Muscle layer of colon (tissue), 2 donors: ENCODE data around the gene ATXN7.

Experiments used
- H3K27ac ChIP-seq: one replicate; pipeline ENCODE4 v1.7.0; 2013; ENCODE audit warnings: low read depth, mild to moderate bottlenecking, low read length, moderate library complexity
- H3K27me3 ChIP-seq, 2 donors: one replicate each; pipeline ENCODE4 v1.7.0; 2013; ENCODE audit warnings: low read length in 2 of 2, mild to moderate bottlenecking in 2 of 2; ENCODE audit not compliant: insufficient read depth in 2 of 2, control insufficient read depth in 1 of 2
- H3K36me3 ChIP-seq: one replicate; pipeline ENCODE4 v1.7.0; 2013; ENCODE audit warnings: mild to moderate bottlenecking, low read length; ENCODE audit not compliant: insufficient read depth
- H3K4me1 ChIP-seq: one replicate; pipeline ENCODE4 v1.7.0; 2013; ENCODE audit warnings: mild to moderate bottlenecking, low read length; ENCODE audit not compliant: insufficient read depth
- H3K4me3 ChIP-seq, 2 donors: one replicate each; pipeline ENCODE4 v1.7.0; 2013; ENCODE audit warnings: low read length in 2 of 2, low read depth in 1 of 2, mild to moderate bottlenecking in 1 of 2, moderate library complexity in 1 of 2
- H3K9ac ChIP-seq: one replicate; pipeline ENCODE4 v1.7.0; 2013; ENCODE audit warnings: low read length
- H3K9me3 ChIP-seq: one replicate; pipeline ENCODE4 v1.7.0; 2013; ENCODE audit warnings: mild to moderate bottlenecking, low read length
- donor health status: abdominal sarcoma.
- donor health status: Adenocarcinoma of cecum.

ATXN7 gene

DNA sequence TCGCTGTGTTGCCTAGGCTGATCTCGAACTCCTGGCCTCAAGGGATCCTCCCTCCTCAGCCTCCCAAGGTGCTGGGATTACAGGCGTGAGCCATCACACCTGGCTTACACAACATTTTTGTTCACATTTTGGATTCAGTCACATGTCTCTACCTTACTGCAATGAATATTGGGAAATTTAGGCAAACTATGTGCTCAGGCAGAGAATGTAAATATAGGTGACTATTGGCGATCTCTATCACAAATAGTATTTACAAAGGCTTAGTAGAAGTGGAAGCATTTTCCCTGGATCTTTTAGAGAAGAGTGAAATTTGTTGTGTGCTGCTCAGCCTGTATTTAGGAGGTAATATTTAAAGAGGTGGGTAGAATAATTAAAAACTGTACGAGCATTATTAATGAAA is 27.9 kb downstream of the ATXN7 start:
- Histone ChIP-seq H3K27ac (no peak overlapping the region), H3K4me3 (no peak overlapping the region), H3K9me3 (no peaks in the 10 kb centered on the region), H3K4me1 (peaks cover 17% of the 10 kb centered on the region), H3K27me3 (no peaks in the 10 kb centered on the region), H3K9ac (no peak overlapping the region), H3K36me3 (no peaks in the 10 kb centered on the region)

- no peak overlapping the region for H3K4me3 ChIP-seq
- no peaks in the 10 kb centered on the region for H3K27me3 ChIP-seq
- H3K27ac ChIP-seq = no peak overlapping the region
- no peaks in the 10 kb centered on the region for H3K36me3 ChIP-seq
- H3K4me1 ChIP-seq = peaks cover 10% of the 10 kb centered on the region
- H3K9me3 ChIP-seq = no peaks in the 10 kb centered on the region
- H3K9ac ChIP-seq = no peak overlapping the region
Observed at GRCh38 chr3:63892773-63893352, 29.2 kb downstream of the ATXN7 start.

GRCh38 chr3:63895422-63896189 is 31.9 kb downstream of the ATXN7 start:
- no peaks in the 10 kb centered on the region for H3K27me3 ChIP-seq
- H3K4me1 ChIP-seq = peaks cover 10% of the 10 kb centered on the region
- peaks cover 8% of the 10 kb centered on the region for H3K36me3 ChIP-seq
- H3K4me3 ChIP-seq = no peak overlapping the region
- H3K9me3 ChIP-seq = no peaks in the 10 kb centered on the region
- H3K27ac ChIP-seq = no peak overlapping the region
- no peak overlapping the region for H3K9ac ChIP-seq

- Histone ChIP-seq H3K9me3 (no peaks in the 10 kb centered on the region), H3K4me1 (peaks cover 10% of the 10 kb centered on the region), H3K4me3 (no peak overlapping the region)
Observed at GRCh38 chr3:63896332-63897030, 32.8 kb downstream of the ATXN7 start.

DNA sequence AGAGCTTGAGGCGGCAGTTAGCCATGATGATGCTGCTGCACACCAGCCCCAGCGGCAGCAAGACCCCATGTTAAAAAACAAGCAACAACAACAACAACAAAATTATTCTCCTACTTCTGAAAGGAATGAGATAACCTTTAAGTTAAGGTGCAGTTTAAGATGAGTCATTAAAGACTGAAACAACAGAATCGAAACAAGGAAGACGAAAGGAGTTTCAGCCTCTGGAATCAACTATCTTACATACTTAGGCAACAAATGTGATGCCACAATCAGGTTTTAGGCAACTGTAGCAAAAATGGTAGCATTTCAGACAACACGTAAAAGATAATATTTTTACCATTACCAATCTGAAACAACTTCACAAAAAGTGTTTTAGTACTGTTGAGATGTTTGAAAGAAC is 36.3 kb downstream of the ATXN7 start:
- Histone ChIP-seq H3K9me3 (no peaks in the 10 kb centered on the region), H3K27ac (no peak overlapping the region), H3K36me3 (peaks cover 10% of the 10 kb centered on the region), H3K4me1 (peaks cover 10% of the 10 kb centered on the region), H3K4me3 (no peak overlapping the region), H3K9ac (no peak overlapping the region), H3K27me3 (no peaks in the 10 kb centered on the region)

More at GRCh38 chr3:63896332-63897030, 32.8 kb downstream of the ATXN7 start:
- Histone ChIP-seq H3K9ac (no peak overlapping the region), H3K27me3 (no peaks in the 10 kb centered on the region), H3K36me3 (peaks cover 10% of the 10 kb centered on the region), H3K27ac (no peak overlapping the region)

GRCh38 chr3:63900459-63900858 is 36.8 kb downstream of the ATXN7 start:
- peaks cover 10% of the 10 kb centered on the region for H3K36me3 ChIP-seq
- H3K4me3 ChIP-seq = no peak overlapping the region
- H3K9ac ChIP-seq = no peak overlapping the region
- H3K27me3 ChIP-seq = no peaks in the 10 kb centered on the region
- H3K27ac ChIP-seq = no peak overlapping the region
- peaks cover 10% of the 10 kb centered on the region for H3K4me1 ChIP-seq
- no peaks in the 10 kb centered on the region for H3K9me3 ChIP-seq

DNA sequence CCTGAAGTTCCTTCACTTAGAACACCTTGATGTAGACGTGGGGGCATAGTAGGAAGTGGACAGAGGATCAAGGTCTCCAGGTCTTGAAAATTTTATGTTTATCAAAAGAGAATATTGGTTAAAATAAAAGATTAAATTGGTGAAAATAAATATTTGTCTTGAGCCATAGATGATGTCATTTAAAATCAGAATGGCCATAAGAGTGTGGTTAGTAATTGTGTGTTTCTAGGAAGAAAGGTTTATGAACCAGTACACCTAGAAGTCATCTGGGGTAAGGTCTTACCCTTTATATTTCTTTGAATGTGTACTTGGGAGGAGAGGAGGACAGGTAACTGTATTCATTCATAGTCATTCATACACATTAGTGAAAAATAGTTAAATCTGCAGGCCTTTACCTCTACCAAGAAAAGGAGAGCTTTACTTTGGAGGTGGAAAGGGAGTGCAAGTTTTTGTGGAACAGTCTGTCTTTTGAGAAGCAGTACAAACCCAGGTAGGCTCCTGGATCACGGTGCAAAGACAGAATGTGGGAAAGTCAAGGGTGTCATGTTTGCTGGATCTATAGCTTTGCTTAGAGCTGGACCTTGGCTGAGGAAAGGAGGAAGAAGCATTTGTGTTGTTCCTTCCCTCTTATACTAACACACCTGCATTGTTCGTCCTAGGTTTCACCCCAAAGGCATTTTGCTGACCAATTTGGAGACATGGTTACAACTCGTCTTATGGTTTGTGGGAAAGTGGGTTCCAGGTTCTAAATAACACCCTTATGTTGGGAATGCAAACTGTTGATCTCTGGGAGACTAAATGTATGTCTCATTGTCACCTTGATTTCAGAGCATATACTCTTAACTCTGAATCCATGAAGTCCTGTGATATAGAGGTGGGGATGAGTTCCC is 42.3 kb downstream of the ATXN7 start:
- peaks cover 2% of the 10 kb centered on the region for H3K4me1 ChIP-seq

GRCh38 chr3:63908081-63908736 is 44.5 kb downstream of the ATXN7 start:
- H3K4me3 ChIP-seq = no peak overlapping the region
- H3K9me3 ChIP-seq = no peaks in the 10 kb centered on the region
- H3K9ac ChIP-seq = no peak overlapping the region
- no peaks in the 10 kb centered on the region for H3K27me3 ChIP-seq
- H3K27ac ChIP-seq = no peak overlapping the region
- no peaks in the 10 kb centered on the region for H3K36me3 ChIP-seq
- H3K4me1 ChIP-seq = peaks cover 7% of the 10 kb centered on the region

More for the DNA sequence above, 42.3 kb downstream of the ATXN7 start:
- H3K4me3 ChIP-seq = no peak overlapping the region
- no peak overlapping the region for H3K9ac ChIP-seq
- no peaks in the 10 kb centered on the region for H3K27me3 ChIP-seq
- no peak overlapping the region for H3K27ac ChIP-seq
- H3K9me3 ChIP-seq = no peaks in the 10 kb centered on the region
- no peaks in the 10 kb centered on the region for H3K36me3 ChIP-seq

GRCh38 chr3:63908776-63909175 is 45.1 kb downstream of the ATXN7 start:
- Histone ChIP-seq H3K9me3 (no peaks in the 10 kb centered on the region), H3K27ac (no peak overlapping the region), H3K27me3 (no peaks in the 10 kb centered on the region), H3K4me1 (peaks cover 12% of the 10 kb centered on the region), H3K36me3 (no peaks in the 10 kb centered on the region), H3K4me3 (no peak overlapping the region), H3K9ac (no peak overlapping the region)

DNA sequence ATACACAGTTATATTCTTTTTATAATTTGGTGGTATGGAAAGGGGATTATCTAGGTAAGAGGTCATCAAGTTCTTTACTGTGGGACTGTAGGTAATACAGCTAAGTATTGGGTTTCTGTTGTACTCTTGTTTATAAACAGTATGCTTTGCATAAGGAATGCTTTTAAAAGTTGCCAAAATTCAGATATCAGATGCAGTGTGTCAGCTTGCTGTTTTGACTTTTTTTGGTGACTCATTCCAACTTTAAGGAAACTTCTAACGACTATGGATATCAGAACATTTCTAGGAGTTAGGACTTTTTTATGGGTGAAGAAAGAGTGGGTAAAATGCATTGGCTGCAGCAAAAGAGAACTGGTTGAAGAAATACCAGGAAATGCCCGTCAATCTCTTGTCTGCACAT is 45.8 kb downstream of the ATXN7 start:
- no peak overlapping the region for H3K9ac ChIP-seq
- H3K9me3 ChIP-seq = no peaks in the 10 kb centered on the region
- no peaks in the 10 kb centered on the region for H3K27me3 ChIP-seq
- no peak overlapping the region for H3K4me3 ChIP-seq
- H3K4me1 ChIP-seq = peaks cover 19% of the 10 kb centered on the region
- H3K27ac ChIP-seq = no peak overlapping the region
- H3K36me3 ChIP-seq = no peaks in the 10 kb centered on the region
